DMS79 treated with DMSO at 0.1 percent for 48 hours (cell line): ENCODE data around the gene TMEM42.

ENCODE experiments used
- DNase-seq: peaks from one replicate; lab custom pipeline; 2025; lab: John Stamatoyannopoulos, UW

Gene TMEM42

DNA sequence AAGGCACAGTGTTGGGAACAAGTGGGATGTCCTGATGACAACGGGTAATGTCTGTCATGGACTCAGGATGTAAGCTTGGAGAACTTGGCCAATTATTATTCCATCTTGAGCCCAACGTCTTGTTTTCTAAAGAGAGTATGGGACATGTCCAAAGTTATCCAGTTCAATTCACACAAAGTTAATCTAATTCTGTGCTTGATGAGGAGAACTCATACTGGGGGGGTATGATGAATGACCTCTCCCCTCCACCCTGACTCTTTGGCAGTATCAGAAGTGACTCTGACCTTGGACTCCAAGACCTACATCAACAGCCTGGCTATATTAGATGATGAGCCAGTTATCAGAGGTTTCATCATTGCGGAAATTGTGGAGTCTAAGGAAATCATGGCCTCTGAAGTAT lies 49.0 kb downstream of the TMEM42 start:
- DNase-seq = no peak

DNA sequence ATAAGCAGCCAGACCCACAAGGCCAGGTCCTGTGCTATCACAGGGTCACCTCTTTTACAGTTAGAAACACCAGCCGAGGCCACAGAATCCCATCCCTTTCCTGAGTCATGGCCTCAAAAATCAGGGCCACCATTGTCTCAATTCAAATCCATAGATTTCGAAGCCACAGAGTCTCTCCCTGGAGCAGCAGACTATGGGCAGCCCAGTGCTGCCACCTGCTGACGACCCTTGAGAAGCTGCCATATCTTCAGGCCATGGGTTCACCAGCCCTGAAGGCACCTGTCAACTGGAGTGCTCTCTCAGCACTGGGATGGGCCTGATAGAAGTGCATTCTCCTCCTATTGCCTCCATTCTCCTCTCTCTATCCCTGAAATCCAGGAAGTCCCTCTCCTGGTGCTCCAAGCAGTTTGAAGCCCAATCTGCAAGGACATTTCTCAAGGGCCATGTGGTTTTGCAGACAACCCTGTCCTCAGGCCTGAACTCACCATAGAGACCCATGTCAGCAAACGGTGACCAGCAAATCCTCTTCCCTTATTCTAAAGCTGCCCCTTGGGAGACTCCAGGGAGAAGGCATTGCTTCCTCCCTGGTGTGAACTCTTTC lies 52.3 kb downstream of the TMEM42 start:
- peak; percentile 22 for DNase-seq

DNA sequence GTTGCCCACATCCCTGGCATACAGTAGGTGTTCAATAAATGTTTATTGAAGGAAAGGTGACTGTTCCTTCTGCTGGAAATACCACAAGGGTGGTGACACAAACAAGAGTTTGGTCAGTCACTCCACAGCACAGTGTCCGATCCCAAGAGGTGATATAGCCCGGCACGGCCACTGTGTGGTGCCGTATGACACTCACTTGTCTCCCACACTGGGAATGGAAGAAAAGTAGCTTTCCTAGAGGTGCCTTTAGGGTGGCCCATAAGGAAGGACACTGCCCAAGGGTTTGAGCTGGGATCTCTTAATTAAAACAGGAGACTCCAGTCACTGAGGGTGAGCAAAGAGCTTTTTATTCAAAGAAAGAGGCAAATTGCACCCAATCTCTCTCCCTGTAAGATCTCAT lies 53.2 kb downstream of the TMEM42 start:
- no peak for DNase-seq
